ENCODE measurements around the gene CROCC.
A peak's percentile ranks its signal among the peaks of the same experiment; 100 is the strongest.
"Not testable (repeated sequence)": the region's sequence is repeated elsewhere in the genome, so short reads cannot be mapped to it uniquely, and the experiment has no call there.

CROCC gene

GRCh38 chr1:16920951-16921350, 780 bp upstream of the CROCC start:
- H3K36me3 Mint-ChIP-seq (ENCODE audit: low read depth) = no peaks in the 10 kb centered on the region
- no peak overlapping the region for H3K27ac Mint-ChIP-seq
- peaks cover 15% of the 10 kb centered on the region for H3K4me1 Mint-ChIP-seq
- H3K4me3 Mint-ChIP-seq = no peak overlapping the region
- peaks cover 1% of the 10 kb centered on the region for H3K27me3 Mint-ChIP-seq
- no peaks in the 10 kb centered on the region for H3K9me3 Mint-ChIP-seq
- DNase-seq (no peak), ATAC-seq (no peak)

GRCh38 chr1:16922466-16922865, 735 bp downstream of the CROCC start:
- Mint-ChIP-seq H3K4me1 (peaks cover 15% of the 10 kb centered on the region), H3K27ac (no peak overlapping the region), H3K27me3 (peaks cover 1% of the 10 kb centered on the region), H3K4me3 (peak overlapping the region; percentile 82), H3K36me3 (ENCODE audit: low read depth) (no peaks in the 10 kb centered on the region), H3K9me3 (no peaks in the 10 kb centered on the region)
- no peak for ATAC-seq
- no peak for DNase-seq

- H3K9me3 Mint-ChIP-seq = no peaks in the 10 kb centered on the region
- no peaks in the 10 kb centered on the region for H3K36me3 Mint-ChIP-seq (ENCODE audit: low read depth)
- H3K27ac Mint-ChIP-seq = no peak overlapping the region
- DNase-seq (no peak), ATAC-seq (no peak)
- peaks cover 1% of the 10 kb centered on the region for H3K27me3 Mint-ChIP-seq
- H3K4me1 Mint-ChIP-seq = peaks cover 15% of the 10 kb centered on the region
- H3K4me3 Mint-ChIP-seq = peak overlapping the region; percentile 82
Observed at GRCh38 chr1:16922885-16923431, 1.2 kb downstream of the CROCC start.

GRCh38 chr1:16924216-16924918, 2.6 kb downstream of the CROCC start:
- Mint-ChIP-seq H3K9me3 (no peaks in the 10 kb centered on the region), H3K4me1 (peaks cover 15% of the 10 kb centered on the region), H3K27ac (no peak overlapping the region), H3K36me3 (ENCODE audit: low read depth) (no peaks in the 10 kb centered on the region), H3K4me3 (no peak overlapping the region), H3K27me3 (peaks cover 1% of the 10 kb centered on the region)
- ATAC-seq (no peak), DNase-seq (no peak)

- Mint-ChIP-seq H3K4me1 (peaks cover 15% of the 10 kb centered on the region), H3K27me3 (peaks cover 1% of the 10 kb centered on the region), H3K9me3 (no peaks in the 10 kb centered on the region), H3K27ac (no peak overlapping the region), H3K36me3 (ENCODE audit: low read depth) (no peaks in the 10 kb centered on the region), H3K4me3 (no peak overlapping the region)
- no peak for DNase-seq
- no peak for ATAC-seq
Observed at GRCh38 chr1:16924919-16925477, 3.3 kb downstream of the CROCC start.

GRCh38 chr1:16925635-16926490, 4.1 kb downstream of the CROCC start:
- ATAC-seq (no peak), DNase-seq (no peak)
- H3K27ac Mint-ChIP-seq = no peak overlapping the region
- H3K27me3 Mint-ChIP-seq = peaks cover 1% of the 10 kb centered on the region
- H3K36me3 Mint-ChIP-seq (ENCODE audit: low read depth) = no peaks in the 10 kb centered on the region
- no peaks in the 10 kb centered on the region for H3K9me3 Mint-ChIP-seq
- H3K4me3 Mint-ChIP-seq = no peak overlapping the region
- H3K4me1 Mint-ChIP-seq = peaks cover 15% of the 10 kb centered on the region

- no peaks in the 10 kb centered on the region for H3K36me3 Mint-ChIP-seq (ENCODE audit: low read depth)
Observed at GRCh38 chr1:16926491-16927073, 4.9 kb downstream of the CROCC start.

GRCh38 chr1:16927256-16927655, 5.5 kb downstream of the CROCC start:
- Mint-ChIP-seq H3K27ac (no peak overlapping the region), H3K4me1 (peaks cover 5% of the 10 kb centered on the region), H3K36me3 (ENCODE audit: low read depth) (no peaks in the 10 kb centered on the region), H3K9me3 (no peaks in the 10 kb centered on the region), H3K4me3 (no peak overlapping the region), H3K27me3 (no peaks in the 10 kb centered on the region)
- ATAC-seq (peak; percentile 3), DNase-seq (no peak)

More at GRCh38 chr1:16926491-16927073, 4.9 kb downstream of the CROCC start:
- ATAC-seq (no peak), DNase-seq (no peak)
- H3K4me1 Mint-ChIP-seq = peaks cover 10% of the 10 kb centered on the region
- H3K4me3 Mint-ChIP-seq = no peak overlapping the region
- H3K27ac Mint-ChIP-seq = no peak overlapping the region
- H3K27me3 Mint-ChIP-seq = peaks cover 1% of the 10 kb centered on the region
- H3K9me3 Mint-ChIP-seq = no peaks in the 10 kb centered on the region

- no peaks in the 10 kb centered on the region for H3K27me3 Mint-ChIP-seq
- DNase-seq = no peak
- no peaks in the 10 kb centered on the region for H3K36me3 Mint-ChIP-seq (ENCODE audit: low read depth)
- H3K9me3 Mint-ChIP-seq = no peaks in the 10 kb centered on the region
- H3K4me1 Mint-ChIP-seq = no peaks in the 10 kb centered on the region
- H3K4me3 Mint-ChIP-seq = no peak overlapping the region
- ATAC-seq = peak; percentile 53
- no peak overlapping the region for H3K27ac Mint-ChIP-seq
Observed at GRCh38 chr1:16927711-16928485, 6.2 kb downstream of the CROCC start.

GRCh38 chr1:16929146-16930041, 7.7 kb downstream of the CROCC start:
- not testable (repeated sequence) for H3K4me1 Mint-ChIP-seq; DNase-seq; H3K27ac Mint-ChIP-seq; ATAC-seq; H3K9me3 Mint-ChIP-seq; H3K4me3 Mint-ChIP-seq; H3K36me3 Mint-ChIP-seq (ENCODE audit: low read depth); H3K27me3 Mint-ChIP-seq

- not testable (repeated sequence) for H3K4me1 Mint-ChIP-seq; DNase-seq; H3K36me3 Mint-ChIP-seq (ENCODE audit: low read depth); H3K4me3 Mint-ChIP-seq; H3K27me3 Mint-ChIP-seq; ATAC-seq; H3K27ac Mint-ChIP-seq; H3K9me3 Mint-ChIP-seq
Observed at GRCh38 chr1:16931206-16931934, 9.6 kb downstream of the CROCC start.

- H3K36me3 Mint-ChIP-seq (ENCODE audit: low read depth); DNase-seq; H3K27ac Mint-ChIP-seq; H3K4me3 Mint-ChIP-seq; H3K27me3 Mint-ChIP-seq; H3K9me3 Mint-ChIP-seq; H3K4me1 Mint-ChIP-seq; ATAC-seq: not testable (repeated sequence)
Observed at GRCh38 chr1:16933945-16934344, 12.2 kb downstream of the CROCC start.

GRCh38 chr1:16936580-16936979, 14.8 kb downstream of the CROCC start:
- not testable (repeated sequence) for H3K36me3 Mint-ChIP-seq (ENCODE audit: low read depth); H3K4me3 Mint-ChIP-seq; ATAC-seq; H3K27ac Mint-ChIP-seq; H3K9me3 Mint-ChIP-seq; H3K4me1 Mint-ChIP-seq; DNase-seq; H3K27me3 Mint-ChIP-seq
